Measurements from ENCODE around the gene KDM3B. TPM values are rescaled to one million over a fixed set of nuclear protein-coding genes. Genes with fewer than 3 reads are reported as not detected.
A peak's percentile ranks its signal among the peaks of the same experiment; 100 is the strongest.
"Not testable (repeated sequence)": the region's sequence is repeated elsewhere in the genome, so short reads cannot be mapped to it uniquely, and the experiment has no call there.

Gene KDM3B
- total and polyA plus RNA-seq, 7 donors: 11.7 to 58.3 (median 52.7) TPM

DNA sequence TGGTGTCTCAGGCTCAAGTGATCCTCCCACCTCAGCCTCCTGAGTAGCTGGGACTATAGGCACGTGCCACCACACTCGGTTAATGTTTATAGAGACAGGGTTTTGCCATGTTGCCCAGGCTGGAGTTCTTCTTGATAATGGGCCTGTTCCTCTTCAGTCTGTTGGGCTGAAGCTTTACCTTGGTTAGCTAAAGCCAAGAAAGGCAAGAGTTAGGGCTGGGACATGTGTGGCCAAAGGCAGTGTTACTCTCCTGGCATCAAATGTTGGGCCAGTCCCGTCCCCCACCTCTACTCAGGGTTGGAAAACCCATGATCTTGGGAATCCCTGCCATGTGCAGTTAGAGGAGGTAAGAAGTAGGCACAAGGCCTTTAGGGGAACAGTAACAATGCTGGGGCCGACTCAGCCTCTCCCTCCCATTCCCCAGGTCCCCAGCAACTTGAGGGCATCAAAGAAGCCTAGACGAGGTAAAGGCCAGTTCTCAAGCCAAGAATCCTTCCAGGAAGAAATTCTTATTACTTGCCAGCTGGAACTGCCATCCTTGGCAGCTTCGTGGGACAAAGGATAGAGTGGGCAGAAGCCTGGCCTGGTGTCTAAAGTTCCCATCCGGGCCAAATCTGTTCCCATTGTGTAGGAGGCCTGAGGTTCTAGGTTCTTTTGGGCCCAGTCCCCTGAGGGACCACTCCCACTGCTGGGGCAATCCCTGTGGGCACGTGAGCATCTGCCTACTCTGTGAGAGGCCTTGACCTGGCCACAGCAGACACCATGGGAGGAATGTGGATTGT, 117.2 kb downstream of the KDM3B start:
- DNase-seq (peak in 1 of 2 donors; percentile 39), ATAC-seq (peak in 3 of 4 donors; percentile 5 to 15 (median 12))
- WGBS, 3 donors: 50 to 56% (median 52%) methylated on average over 8 of the region's 8 CpGs
- H3K27me3 ChIP-seq (ENCODE audit: insufficient read depth in 3 of 3, low read length in 2 of 3): no peaks in the 10 kb centered on the region
- H3K36me3 ChIP-seq (ENCODE audit: insufficient read depth in 1 of 2, low read depth in 1 of 2): peaks cover 4 to 6% of the 10 kb centered on the region in 2 donors
- H3K27ac ChIP-seq: no peak overlapping the region
- intact Hi-C loops (cut with DNase I): loop anchor here in 1 of 2 donors (5.0 kb wide), 1 partner anchor 33 kb away; no protein-coding TSS in a partner anchor
- H3K4me3 ChIP-seq: no peak overlapping the region
- no peaks in the 10 kb centered on the region for H3K9me3 ChIP-seq
- TF ChIP-seq, protein P1, sequence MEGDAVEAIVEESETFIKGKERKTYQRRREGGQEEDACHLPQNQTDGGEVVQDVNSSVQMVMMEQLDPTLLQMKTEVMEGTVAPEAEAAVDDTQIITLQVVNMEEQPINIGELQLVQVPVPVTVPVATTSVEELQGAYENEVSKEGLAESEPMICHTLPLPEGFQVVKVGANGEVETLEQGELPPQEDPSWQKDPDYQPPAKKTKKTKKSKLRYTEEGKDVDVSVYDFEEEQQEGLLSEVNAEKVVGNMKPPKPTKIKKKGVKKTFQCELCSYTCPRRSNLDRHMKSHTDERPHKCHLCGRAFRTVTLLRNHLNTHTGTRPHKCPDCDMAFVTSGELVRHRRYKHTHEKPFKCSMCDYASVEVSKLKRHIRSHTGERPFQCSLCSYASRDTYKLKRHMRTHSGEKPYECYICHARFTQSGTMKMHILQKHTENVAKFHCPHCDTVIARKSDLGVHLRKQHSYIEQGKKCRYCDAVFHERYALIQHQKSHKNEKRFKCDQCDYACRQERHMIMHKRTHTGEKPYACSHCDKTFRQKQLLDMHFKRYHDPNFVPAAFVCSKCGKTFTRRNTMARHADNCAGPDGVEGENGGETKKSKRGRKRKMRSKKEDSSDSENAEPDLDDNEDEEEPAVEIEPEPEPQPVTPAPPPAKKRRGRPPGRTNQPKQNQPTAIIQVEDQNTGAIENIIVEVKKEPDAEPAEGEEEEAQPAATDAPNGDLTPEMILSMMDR (IDR thresholded peaks at IDR 0.05): no peak
- peaks cover 5% of the 10 kb centered on the region for H3K4me1 ChIP-seq

DNA sequence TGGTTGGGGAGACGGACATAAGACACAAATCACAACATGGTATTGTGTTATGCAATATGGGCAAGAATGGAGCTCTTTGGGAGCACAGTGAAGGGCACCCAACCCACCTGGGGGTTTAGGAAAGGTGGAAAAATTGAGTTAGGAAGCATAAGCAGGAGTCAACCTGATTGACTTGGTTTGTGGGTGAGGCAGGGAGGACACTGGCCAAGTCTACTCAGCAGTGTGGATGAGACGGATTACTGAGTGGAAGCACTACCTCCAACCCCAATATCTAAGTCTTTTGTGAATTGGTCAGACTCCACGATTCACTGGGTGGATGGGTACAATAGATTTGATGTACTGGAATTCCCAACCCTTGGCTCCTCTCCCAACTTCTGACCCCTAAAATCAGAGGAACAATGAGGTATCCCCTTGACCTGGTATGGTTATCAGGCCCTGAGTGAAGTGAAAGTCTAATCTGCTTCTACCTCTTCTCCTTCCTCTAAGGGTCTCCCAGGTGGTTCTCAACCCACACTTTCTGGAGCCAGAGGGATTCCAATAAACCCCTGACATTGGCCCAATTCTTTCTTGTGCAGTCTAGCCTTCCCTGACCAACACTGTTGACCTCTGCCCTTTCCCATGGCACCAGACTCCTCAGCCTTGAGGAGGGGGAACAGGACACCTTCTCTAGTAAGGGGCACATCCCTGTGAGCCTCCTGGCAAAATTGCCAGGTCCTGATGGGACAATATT, 118.0 kb downstream of the KDM3B start:
- peaks cover 5% of the 10 kb centered on the region for H3K4me1 ChIP-seq
- H3K27ac ChIP-seq: no peak overlapping the region
- intact Hi-C loops (cut with DNase I): no loop called here
- peak in 2 of 4 donors; percentile 6 to 7 for ATAC-seq
- DNase-seq: no peak
- WGBS, 3 donors: 74 to 85% (median 77%) methylated on average over 3 of the region's 3 CpGs
- no peak overlapping the region for H3K4me3 ChIP-seq
- no peaks in the 10 kb centered on the region for H3K27me3 ChIP-seq (ENCODE audit: insufficient read depth in 3 of 3, low read length in 2 of 3)
- no peaks in the 10 kb centered on the region for H3K9me3 ChIP-seq
- H3K36me3 ChIP-seq (ENCODE audit: insufficient read depth in 1 of 2, low read depth in 1 of 2): peaks cover 4 to 6% of the 10 kb centered on the region in 2 donors
- TF ChIP-seq, protein P1 (IDR thresholded peaks at IDR 0.05): no peak

DNA sequence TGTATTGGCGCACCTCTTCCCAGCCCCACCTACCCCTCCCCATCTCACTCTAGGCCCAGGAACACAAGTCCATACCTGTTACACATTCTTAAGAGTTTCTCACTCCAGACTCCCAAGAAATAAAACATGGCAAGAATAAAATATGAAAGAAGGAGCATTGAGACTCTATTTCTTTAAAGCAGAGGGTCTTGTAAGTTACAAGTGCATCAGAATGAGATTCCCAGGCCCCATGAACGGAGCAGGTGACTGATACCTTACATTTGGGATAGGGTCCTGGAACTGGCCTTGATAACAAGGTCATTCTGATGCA, 118.5 kb downstream of the KDM3B start:
- 91 to 96% (median 92%) methylated on average over 2 of the region's 2 CpGs for WGBS, 3 donors
- TF ChIP-seq, protein P1 (IDR thresholded peaks at IDR 0.05): no peak
- H3K27ac ChIP-seq: no peak overlapping the region
- peaks cover 5% of the 10 kb centered on the region for H3K4me1 ChIP-seq
- ATAC-seq: peak in 1 of 4 donors; percentile 0
- peaks cover 4 to 6% of the 10 kb centered on the region in 2 donors for H3K36me3 ChIP-seq (ENCODE audit: insufficient read depth in 1 of 2, low read depth in 1 of 2)
- H3K27me3 ChIP-seq (ENCODE audit: insufficient read depth in 3 of 3, low read length in 2 of 3): no peaks in the 10 kb centered on the region
- no peaks in the 10 kb centered on the region for H3K9me3 ChIP-seq
- DNase-seq: no peak
- intact Hi-C loops (cut with DNase I): no loop called here
- H3K4me3 ChIP-seq: no peak overlapping the region

DNA sequence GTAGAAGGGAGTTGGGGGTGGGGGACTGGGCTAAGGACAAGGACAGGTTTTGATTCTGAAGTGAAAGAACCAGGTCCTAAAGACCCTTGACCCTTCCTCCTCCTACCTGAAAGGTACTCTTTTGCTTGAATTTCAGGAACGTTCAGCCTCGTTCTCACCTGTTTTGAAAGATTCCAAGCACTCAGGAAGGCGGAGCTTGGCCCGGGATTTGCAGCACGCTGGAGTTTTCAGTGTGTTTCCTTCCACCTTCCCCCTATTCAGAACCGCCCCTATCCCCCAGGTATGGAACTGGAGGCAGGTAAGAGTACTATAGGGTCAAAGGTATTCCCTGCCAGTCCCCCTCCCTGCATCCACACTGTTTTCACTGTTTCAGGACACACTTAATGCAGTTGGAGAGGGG, 119.9 kb downstream of the KDM3B start:
- Histone ChIP-seq H3K36me3 (ENCODE audit: insufficient read depth in 1 of 2, low read depth in 1 of 2) (peaks cover 0 to 4% of the 10 kb centered on the region in 2 donors), H3K4me3 (no peak overlapping the region), H3K27me3 (ENCODE audit: insufficient read depth in 3 of 3, low read length in 2 of 3) (no peaks in the 10 kb centered on the region), H3K4me1 (no peaks in the 10 kb centered on the region), H3K9me3 (no peaks in the 10 kb centered on the region), H3K27ac (no peak overlapping the region)
- 49 to 52% (median 50%) methylated on average over 6 of the region's 6 CpGs for WGBS, 3 donors
- intact Hi-C loops (cut with DNase I): no loop called here
- TF ChIP-seq, protein P1 (IDR thresholded peaks at IDR 0.05): no peak
- DNase-seq (no peak), ATAC-seq (no peak)

DNA sequence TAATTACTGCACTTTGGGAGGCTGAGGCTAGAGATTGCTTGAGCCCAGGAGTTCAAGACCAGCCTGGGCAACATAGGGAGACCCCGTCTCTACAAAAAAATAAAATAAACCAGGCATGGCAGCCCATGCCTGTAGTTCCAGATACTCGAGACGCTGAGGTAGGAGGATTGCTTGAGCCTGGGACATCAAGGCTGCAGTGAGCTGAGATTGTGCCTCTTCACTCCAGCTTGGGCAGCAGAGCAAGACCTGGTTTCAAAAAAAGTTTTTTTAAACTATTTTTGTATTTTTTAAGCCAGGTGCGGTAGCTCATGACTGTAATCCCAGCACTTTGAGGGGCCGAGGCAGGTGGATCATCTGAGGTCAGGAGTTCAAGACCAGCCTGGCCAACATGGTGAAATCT, 120.7 kb downstream of the KDM3B start:
- H3K27me3 ChIP-seq (ENCODE audit: insufficient read depth in 3 of 3, low read length in 2 of 3); ATAC-seq; H3K9me3 ChIP-seq; intact Hi-C loops (cut with DNase I); H3K4me1 ChIP-seq; H3K27ac ChIP-seq; H3K4me3 ChIP-seq; H3K36me3 ChIP-seq (ENCODE audit: insufficient read depth in 1 of 2, low read depth in 1 of 2); DNase-seq: not testable (repeated sequence)
- WGBS, 3 donors: 78 to 94% (median 89%) methylated on average over 5 of the region's 5 CpGs

All from psoas muscle (tissue), 8 donors.